HepG2 (cell line): Measurements from ENCODE around the gene HLA-F. TPM values are rescaled to one million over a fixed set of nuclear protein-coding genes. Genes with fewer than 3 reads are reported as not detected.

Source experiments
- CBX1 ChIP-seq: IDR thresholded peaks from one replicate; pipeline ENCODE4 v1.6.1; 2016; ENCODE audit warnings: antibody characterized with exemption, low read depth
- CCAR2 ChIP-seq: fragments of 200-400 bp; formaldehyde crosslinking; optimal IDR thresholded peaks from 2 replicates; pipeline ENCODE3; 2018; ENCODE audit warnings: low read depth, mild to moderate bottlenecking, low read length, moderate library complexity
- CHD4 ChIP-seq: fragments of 200-600 bp; sonication (generic); IDR thresholded peaks from 2 replicates; pipeline ENCODE4 v1.7.0; 2017; ENCODE audit warnings: mild to moderate bottlenecking, low read length, borderline replicate concordance
- JUND ChIP-seq: sonication (generic); formaldehyde crosslinking; IDR thresholded peaks from 2 replicates; pipeline ENCODE4 v1.8.0; 2022; ENCODE audit warnings: mild to moderate bottlenecking, missing genetic modification reagents
- MAFK ChIP-seq, 2 experiments: IDR thresholded peaks in 1 of 2; conservative IDR thresholded peaks in 1 of 2; 2 replicates each; pipeline ENCODE4 v1.6.1; 2011; ENCODE audit warnings: improper control_type of control experiment in 2 of 2, low read length in 2 of 2
- MAX ChIP-seq: IDR thresholded peaks from 2 replicates; pipeline ENCODE4 v1.6.1; 2012; ENCODE audit warnings: inconsistent platforms
- MIER3 ChIP-seq: IDR thresholded peaks from 2 replicates; pipeline ENCODE4 v1.6.1; 2016; ENCODE audit warnings: missing compliant biosample characterization, borderline replicate concordance
- MIXL1 ChIP-seq: IDR thresholded peaks from 2 replicates; pipeline ENCODE4 v1.6.1; 2016
- MLLT10 ChIP-seq: sonication (generic); formaldehyde crosslinking; IDR thresholded peaks from 2 replicates; pipeline ENCODE4 v1.4.0; 2020; ENCODE audit warnings: missing genetic modification reagents
- NCOA1 ChIP-seq: sonication (generic); formaldehyde crosslinking; IDR thresholded peaks from 2 replicates; pipeline ENCODE4 v1.9.0; 2021; ENCODE audit warnings: missing genetic modification reagents
- NPAS2 ChIP-seq: sonication (generic); formaldehyde crosslinking; IDR thresholded peaks from 2 replicates; pipeline ENCODE4 v1.8.0; 2022; ENCODE audit warnings: mild to moderate bottlenecking, missing genetic modification reagents, borderline replicate concordance
- NR2F6 ChIP-seq, 2 experiments: IDR thresholded peaks; 2 replicates each; pipeline ENCODE4 v1.6.1; 2016; ENCODE audit warnings: antibody characterized with exemption in 1 of 2, mild to moderate bottlenecking in 1 of 2
- PLSCR1 ChIP-seq: sonication (generic); formaldehyde crosslinking; IDR thresholded peaks from 2 replicates; pipeline ENCODE4 v1.5.0; 2020; ENCODE audit warnings: missing genetic modification reagents, mild to moderate bottlenecking, borderline replicate concordance
- RBM39 ChIP-seq: fragments of 200-400 bp; formaldehyde crosslinking; IDR thresholded peaks from one replicate; pipeline ENCODE4 v1.6.1; 2018; ENCODE audit warnings: antibody characterized with exemption, mild to moderate bottlenecking, low read depth, low read length; ENCODE audit not compliant: poor library complexity, severe bottlenecking
- SRY ChIP-seq: sonication (generic); formaldehyde crosslinking; IDR thresholded peaks from 2 replicates; pipeline ENCODE4 v1.8.0; 2022; ENCODE audit warnings: mild to moderate bottlenecking, missing genetic modification reagents
- TAF15 ChIP-seq: fragments of 200-400 bp; formaldehyde crosslinking; IDR thresholded peaks from one replicate; pipeline ENCODE4 v1.6.1; 2018; ENCODE audit warnings: mild to moderate bottlenecking, low read depth, low read length; ENCODE audit not compliant: poor library complexity, severe bottlenecking
- TEF ChIP-seq: sonication (generic); formaldehyde crosslinking; IDR thresholded peaks from 2 replicates; pipeline ENCODE4 v1.5.0; 2020; ENCODE audit warnings: missing genetic modification reagents
- YY1 ChIP-seq: IDR thresholded peaks from 2 replicates; pipeline ENCODE4 v1.6.1; 2011; ENCODE audit warnings: low read length, low read depth, moderate library complexity, mild to moderate bottlenecking; ENCODE audit not compliant: insufficient read depth, insufficient replicate concordance
- ZNF205 ChIP-seq: IDR thresholded peaks from 2 replicates; pipeline ENCODE4 v1.6.1; 2018; ENCODE audit warnings: missing biosample characterization, missing genetic modification reagents
- ZNF234 ChIP-seq: sonication (generic); formaldehyde crosslinking; conservative IDR thresholded peaks from 2 replicates; pipeline ENCODE4 v1.5.1; 2020; ENCODE audit warnings: mild to moderate bottlenecking, missing genetic modification reagents
- ZNF292 ChIP-seq: sonication (generic); formaldehyde crosslinking; IDR thresholded peaks from 2 replicates; pipeline ENCODE4 v1.8.1; 2022; ENCODE audit warnings: mild to moderate bottlenecking, low read depth, missing genetic modification reagents, borderline replicate concordance
- ZNF430 ChIP-seq: sonication (generic); formaldehyde crosslinking; IDR thresholded peaks from 2 replicates; pipeline ENCODE4 v1.9.0; 2021; ENCODE audit warnings: mild to moderate bottlenecking, missing genetic modification reagents
- ZNF468 ChIP-seq: sonication (generic); formaldehyde crosslinking; IDR thresholded peaks from 2 replicates; pipeline ENCODE4 v1.8.0; 2022; ENCODE audit warnings: mild to moderate bottlenecking, moderate library complexity, missing genetic modification reagents
- ZNF720 ChIP-seq: sonication (generic); formaldehyde crosslinking; IDR thresholded peaks from 2 replicates; pipeline ENCODE4 v1.4.0; 2020; ENCODE audit warnings: missing genetic modification reagents
- ZNF747 ChIP-seq: sonication (generic); formaldehyde crosslinking; IDR thresholded peaks from 2 replicates; pipeline ENCODE4 v1.8.1; 2023; ENCODE audit warnings: missing genetic modification reagents, mild to moderate bottlenecking, borderline replicate concordance
- ZNF768 ChIP-seq: sonication (generic); formaldehyde crosslinking; IDR thresholded peaks from 2 replicates; pipeline ENCODE4 v1.4.0; 2020; ENCODE audit warnings: missing genetic modification reagents
- ZNF792 ChIP-seq: IDR thresholded peaks from 2 replicates; pipeline ENCODE4 v1.6.1; 2016
- ZNF800 ChIP-seq: sonication (generic); formaldehyde crosslinking; IDR thresholded peaks from 2 replicates; pipeline ENCODE4 v1.4.0; 2020; ENCODE audit warnings: missing genetic modification reagents
- ZSCAN20 ChIP-seq: sonication (generic); formaldehyde crosslinking; IDR thresholded peaks from 2 replicates; pipeline ENCODE4 v1.4.0; 2020; ENCODE audit warnings: missing genetic modification reagents, mild to moderate bottlenecking, borderline replicate concordance
- polyA plus RNA-seq, 8 experiments: library from polyadenylated mRNA; depleted of rRNA in 3 of 8; stranded (reverse) in 7 of 8; unstranded in 1 of 8; fragments of >200 nt; fragmentation: Illumina TruSeq in 4 of 8; extraction: Trizol in 4 of 8; gene quantifications; 2 replicates each; pipeline versions ENCODE4 v1.2.1 to v1.2.3, GENCODE V29; 2011 to 2016; ENCODE audit warnings: low read depth in 4 of 8, missing spikeins in 1 of 8, mixed read lengths in 1 of 8; ENCODE audit not compliant: insufficient read depth in 1 of 8
- total RNA-seq, 5 experiments: library from RNA; depleted of rRNA; stranded (reverse); fragments of >200 nt; fragmentation: Illumina TruSeq; extraction: Trizol; gene quantifications; 2 replicates each; pipeline ENCODE4 v1.2.3, GENCODE V29; 2016; ENCODE audit warnings: low read depth in 1 of 5

The HLA-F gene
- total and polyA plus RNA-seq, 2 of the 13 experiments (the other 11 are each of a cell fraction or from before 2014, with no cell fraction given): 6.0 to 6.1 TPM

GRCh38 chr6:29737707-29738630, 14.7 kb downstream of the HLA-F start (continued):
- no peak for TF ChIP-seq ZNF234 (CRISPR knock-in tag)
- no peak for TF ChIP-seq CBX1
- no peak for TF ChIP-seq TEF (CRISPR knock-in tag)
- TF ChIP-seq ZNF792 (CRISPR knock-in tag): no peak
- no peak for TF ChIP-seq YY1
- no peak for TF ChIP-seq MIXL1 (CRISPR knock-in tag)
- no peak for TF ChIP-seq TAF15
- no peak for TF ChIP-seq JUND (CRISPR knock-in tag)
- peak; percentile 65; the same call in 1 of the 2 replicates for TF ChIP-seq ZNF205 (CRISPR knock-in tag)
- no peak for TF ChIP-seq ZNF430
- no peak for TF ChIP-seq PLSCR1 (CRISPR knock-in tag)
- TF ChIP-seq ZNF800 (CRISPR knock-in tag): no peak
- TF ChIP-seq CHD4: no peak
- no peak for TF ChIP-seq NR2F6 (IDR thresholded peaks at IDR 0.05)
- TF ChIP-seq NR2F6 (CRISPR knock-in tag; IDR thresholded peaks at IDR 0.05): no peak
- no peak for TF ChIP-seq NCOA1 (CRISPR knock-in tag)
- no peak for TF ChIP-seq MAFK (conservative IDR thresholded peaks at IDR 0.05 in 1 of 2, IDR thresholded peaks at IDR 0.05 in 1 of 2; ENCODE audit: low read length in 2 of 2)
- no peak for TF ChIP-seq MAX
- TF ChIP-seq SRY (CRISPR knock-in tag): no peak; the same call in 1 of the 2 replicates
- no peak for TF ChIP-seq MLLT10 (CRISPR knock-in tag)
- no peak for TF ChIP-seq ZNF720 (CRISPR knock-in tag)
- TF ChIP-seq ZNF747: no peak
- no peak for TF ChIP-seq NPAS2 (CRISPR knock-in tag)
- TF ChIP-seq ZNF292: no peak
- no peak for TF ChIP-seq CCAR2
- no peak for TF ChIP-seq ZNF468 (CRISPR knock-in tag)
- 0 out of 2 replicates have a peak, but pooled peaks have one; percentile 27 for TF ChIP-seq MIER3 (CRISPR knock-in tag)
- no peak for TF ChIP-seq ZSCAN20
- TF ChIP-seq RBM39: no peak
- TF ChIP-seq ZNF768 (CRISPR knock-in tag): no peak
